GM13977 (cell line): Measurements from ENCODE around the gene CADPS.

Source experiments
- DNase-seq: peaks from one replicate; pipeline ENCODE4 v3.0.0; 2012; ENCODE audit warnings: low spot score
- in situ Hi-C: fragments of 300-500 bp; cut with MboI; formaldehyde crosslinking; loops from one replicate; pipeline ENCODE4 v1.12.0; 2022; ENCODE audit warnings: low sequenced_read_pairs, low pct_unique_long_range_greater_than_20kb, mixed read lengths, inconsistent platforms; ENCODE audit not compliant: unreplicated experiment
- TF ChIP-seq, protein P1 (sequence below): IDR thresholded peaks from 2 replicates; pipeline ENCODE4 v1.5.1; 2012; ENCODE audit warnings: mild to moderate bottlenecking, control low read depth; ENCODE audit not compliant: insufficient read depth; ENCODE audit errors: extremely low read depth, missing control alignments

CADPS gene

DNA sequence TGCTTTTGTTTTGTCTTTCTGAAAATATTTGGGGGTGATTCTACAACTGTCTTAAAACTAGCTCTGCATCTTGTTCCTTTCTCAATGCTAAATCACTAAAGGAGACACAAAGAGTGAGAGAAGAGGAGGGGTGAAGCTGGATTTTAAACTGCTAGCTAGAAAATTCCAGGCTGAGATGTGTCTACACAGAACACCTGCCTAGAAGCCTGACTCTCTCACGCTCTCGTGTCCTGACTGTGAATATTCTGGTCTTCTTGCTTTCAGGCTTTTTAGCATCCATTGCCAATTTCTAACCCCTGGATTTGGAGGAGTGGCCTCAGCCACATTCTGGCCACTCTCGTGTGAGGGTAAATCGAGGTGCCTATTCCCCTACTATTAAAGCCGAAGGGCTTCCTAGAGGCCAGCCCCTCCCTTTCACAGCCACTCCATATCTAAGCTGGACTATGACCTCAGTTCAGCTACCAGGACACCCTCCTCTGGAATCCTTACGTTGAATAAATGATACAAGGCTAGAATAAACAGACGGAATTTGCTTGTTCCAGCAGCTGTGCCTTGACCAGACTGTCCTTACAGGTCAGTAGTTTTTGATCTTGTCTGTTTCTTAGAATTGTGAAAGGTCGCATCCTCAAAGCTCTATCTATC, 353.6 kb downstream of the CADPS start:
- TF ChIP-seq, protein P1, sequence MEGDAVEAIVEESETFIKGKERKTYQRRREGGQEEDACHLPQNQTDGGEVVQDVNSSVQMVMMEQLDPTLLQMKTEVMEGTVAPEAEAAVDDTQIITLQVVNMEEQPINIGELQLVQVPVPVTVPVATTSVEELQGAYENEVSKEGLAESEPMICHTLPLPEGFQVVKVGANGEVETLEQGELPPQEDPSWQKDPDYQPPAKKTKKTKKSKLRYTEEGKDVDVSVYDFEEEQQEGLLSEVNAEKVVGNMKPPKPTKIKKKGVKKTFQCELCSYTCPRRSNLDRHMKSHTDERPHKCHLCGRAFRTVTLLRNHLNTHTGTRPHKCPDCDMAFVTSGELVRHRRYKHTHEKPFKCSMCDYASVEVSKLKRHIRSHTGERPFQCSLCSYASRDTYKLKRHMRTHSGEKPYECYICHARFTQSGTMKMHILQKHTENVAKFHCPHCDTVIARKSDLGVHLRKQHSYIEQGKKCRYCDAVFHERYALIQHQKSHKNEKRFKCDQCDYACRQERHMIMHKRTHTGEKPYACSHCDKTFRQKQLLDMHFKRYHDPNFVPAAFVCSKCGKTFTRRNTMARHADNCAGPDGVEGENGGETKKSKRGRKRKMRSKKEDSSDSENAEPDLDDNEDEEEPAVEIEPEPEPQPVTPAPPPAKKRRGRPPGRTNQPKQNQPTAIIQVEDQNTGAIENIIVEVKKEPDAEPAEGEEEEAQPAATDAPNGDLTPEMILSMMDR: no peak
- no peak for DNase-seq
- in situ Hi-C loops: no loop called here

GRCh38 chr3:62503516-62503915, 371.7 kb downstream of the CADPS start:
- TF ChIP-seq, protein P1: no peak
- DNase-seq: no peak
- in situ Hi-C loops: no loop called here

DNA sequence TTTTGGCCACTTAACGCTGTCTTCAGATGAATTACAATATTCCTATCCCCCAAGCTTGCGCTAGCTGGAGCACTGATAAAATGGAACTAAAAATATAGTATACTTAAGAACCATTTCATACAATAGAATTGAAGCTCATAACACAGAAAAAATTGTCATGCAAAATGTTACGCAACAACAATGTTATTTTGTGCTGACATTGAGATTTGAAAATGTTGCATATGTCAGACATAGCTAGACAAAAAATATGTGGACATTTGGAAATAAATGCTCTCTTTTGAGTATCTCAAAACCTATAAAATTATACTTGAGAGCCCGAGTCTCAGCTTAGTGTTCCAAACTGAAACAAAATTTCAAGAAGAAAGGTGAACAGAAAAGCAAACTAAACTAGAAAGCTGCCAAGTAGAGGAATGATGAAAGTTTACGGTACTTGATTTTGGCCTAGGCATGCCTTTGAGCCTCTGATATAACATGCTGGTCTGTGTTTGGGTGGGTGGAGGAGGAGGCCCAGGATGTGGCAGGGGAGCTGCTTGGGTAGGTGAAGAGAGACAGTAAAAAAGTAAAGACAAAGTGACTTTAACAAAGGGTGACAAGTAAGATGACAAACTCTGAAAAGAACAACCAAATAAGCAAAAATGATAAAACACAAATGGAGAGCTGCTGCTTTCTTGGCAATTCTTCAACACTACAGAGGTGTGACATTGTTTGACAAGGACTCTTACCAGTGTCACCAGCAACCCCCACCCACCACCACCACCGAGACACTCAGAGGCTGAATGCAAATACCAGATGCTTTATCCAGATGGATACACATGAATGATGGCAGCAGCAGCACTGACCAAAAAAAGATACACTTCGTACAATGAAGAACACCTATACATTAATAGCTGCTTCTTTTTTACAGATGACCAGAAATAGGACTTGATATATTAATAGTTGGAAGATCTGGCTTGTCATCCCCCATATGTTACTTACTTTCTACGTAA, 372.6 kb downstream of the CADPS start:
- TF ChIP-seq, protein P1: no peak
- in situ Hi-C loops: no loop called here

GRCh38 chr3:62501289-62501668, 373.9 kb downstream of the CADPS start:
- in situ Hi-C loops: no loop called here
- no peak for DNase-seq
- TF ChIP-seq, protein P1: no peak

More for the DNA sequence above, 372.6 kb downstream of the CADPS start:
- no peak for DNase-seq

DNA sequence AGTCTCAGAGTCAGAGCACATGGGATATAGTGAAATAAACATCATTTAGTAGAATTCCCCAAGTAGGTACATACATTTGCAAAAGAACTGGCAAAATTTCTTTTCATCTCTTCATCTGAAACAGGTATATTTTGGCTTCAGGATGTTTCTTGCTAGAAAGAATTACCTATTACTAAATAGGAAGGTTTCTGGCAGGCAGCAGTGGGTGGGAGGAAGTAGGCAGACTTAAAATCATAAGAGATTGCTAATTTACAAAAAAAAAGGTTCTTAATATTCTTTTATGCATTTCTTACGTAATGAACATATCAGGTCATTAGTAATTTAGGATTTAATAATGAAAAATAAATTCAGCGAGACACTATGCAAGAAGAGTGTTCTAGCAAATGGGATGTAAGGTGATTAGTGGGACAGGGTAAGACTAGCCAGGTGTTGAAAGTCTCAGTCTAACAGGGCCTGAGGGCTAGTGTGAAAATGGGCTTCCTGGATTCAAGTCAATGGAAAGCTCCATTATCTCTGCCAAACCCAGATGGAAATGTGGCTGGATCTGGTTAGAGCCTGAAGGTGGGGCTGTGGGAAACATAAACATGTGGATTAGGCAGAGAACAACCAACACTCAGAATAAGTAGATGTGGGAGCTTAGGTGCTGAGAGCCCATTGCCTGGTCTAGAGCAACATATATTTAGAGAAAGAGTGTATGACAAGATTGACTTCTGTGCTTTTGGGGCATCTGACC, 374.5 kb downstream of the CADPS start:
- TF ChIP-seq, protein P1: no peak
- no peak for DNase-seq

DNA sequence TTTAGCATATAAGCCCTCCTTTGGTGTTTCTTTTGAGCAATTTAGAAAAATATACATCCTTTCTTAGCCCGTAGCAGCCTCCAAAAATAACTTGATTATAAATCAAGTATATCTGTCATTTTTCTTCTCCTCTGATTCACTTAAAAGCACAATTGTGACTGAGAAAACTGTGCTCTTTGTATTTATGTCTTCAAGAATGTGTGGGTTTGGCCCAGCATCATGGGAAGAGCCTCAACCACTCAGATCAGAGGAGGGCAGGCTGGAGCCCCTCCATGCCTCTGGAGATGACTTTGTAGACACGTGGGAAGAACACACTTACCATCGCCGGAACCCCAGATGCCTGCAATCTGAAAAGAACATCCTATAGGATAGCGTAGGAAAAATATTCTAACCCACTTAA, 378.1 kb downstream of the CADPS start:
- TF ChIP-seq, protein P1: no peak
- DNase-seq: no peak
- in situ Hi-C loops: no loop called here

More for the DNA sequence above, 374.5 kb downstream of the CADPS start:
- in situ Hi-C loops: no loop called here
